ENCODE data around the gene ZNF212. TPM values are rescaled to one million over a fixed set of nuclear protein-coding genes. Genes with fewer than 3 reads are reported as not detected.

Gene ZNF212
- total RNA-seq, 2 donors from 2014 or later: 15.8 to 17.6 TPM

GRCh38 chr7:149286811-149287400 is 47.5 kb downstream of the ZNF212 start:
- no peak for TF ChIP-seq CTCF (conservative IDR thresholded peaks at IDR 0.05)
- no peak overlapping the region for H3K9ac ChIP-seq (ENCODE audit: extremely low read depth, low read length, poor library complexity, severe bottlenecking)
- H3K36me3 ChIP-seq (ENCODE audit: control insufficient read depth, insufficient read depth, low read length): no peaks in the 10 kb centered on the region
- WGBS, 2 experiments (ENCODE audit: insufficient coverage in 1 of 2, insufficient read length in 1 of 2): 95% methylated on average over 6 of the region's 6 CpGs
- no peaks in the 10 kb centered on the region for H3K4me1 ChIP-seq (ENCODE audit: control insufficient read depth, insufficient read depth, low read length)
- no peak for DNase-seq
- H3K4me3 ChIP-seq (ENCODE audit: low read length): no peak overlapping the region
- Mint-ChIP-seq H3K27me3 (ENCODE audit: insufficient read depth) (peaks cover 15% of the 10 kb centered on the region), H3K4me1 (peaks cover 4% of the 10 kb centered on the region), H3K27ac (no peak overlapping the region), H3K36me3 (ENCODE audit: low read depth) (peaks cover 6% of the 10 kb centered on the region), H3K9me3 (no peaks in the 10 kb centered on the region), H3K4me3 (no peak overlapping the region)
- H3K27me3 ChIP-seq (ENCODE audit: control insufficient read depth, insufficient read depth, low read length, poor library complexity, severe bottlenecking): no peaks in the 10 kb centered on the region
- no peak overlapping the region for H3K27ac ChIP-seq (ENCODE audit: low read depth, low read length)
- no peaks in the 10 kb centered on the region for H3K9me3 ChIP-seq (ENCODE audit: control insufficient read depth, low read length)

GRCh38 chr7:149287622-149288021 is 48.2 kb downstream of the ZNF212 start:
- 90 to 98% methylated on average over 7 to 10 of the region's 10 CpGs for WGBS, 2 experiments (ENCODE audit: insufficient coverage in 1 of 2, insufficient read length in 1 of 2)
- no peaks in the 10 kb centered on the region for H3K27me3 ChIP-seq (ENCODE audit: control insufficient read depth, insufficient read depth, low read length, poor library complexity, severe bottlenecking)
- H3K9ac ChIP-seq (ENCODE audit: extremely low read depth, low read length, poor library complexity, severe bottlenecking): no peak overlapping the region
- Mint-ChIP-seq H3K27ac (no peak overlapping the region), H3K4me3 (no peak overlapping the region), H3K36me3 (ENCODE audit: low read depth) (peaks cover 2% of the 10 kb centered on the region), H3K27me3 (ENCODE audit: insufficient read depth) (peaks cover 15% of the 10 kb centered on the region), H3K4me1 (peaks cover 4% of the 10 kb centered on the region), H3K9me3 (no peaks in the 10 kb centered on the region)
- no peak overlapping the region for H3K27ac ChIP-seq (ENCODE audit: low read depth, low read length)
- no peaks in the 10 kb centered on the region for H3K9me3 ChIP-seq (ENCODE audit: control insufficient read depth, low read length)
- no peak overlapping the region for H3K4me3 ChIP-seq (ENCODE audit: low read length)
- TF ChIP-seq CTCF (conservative IDR thresholded peaks at IDR 0.05): no peak
- no peak for DNase-seq
- H3K4me1 ChIP-seq (ENCODE audit: control insufficient read depth, insufficient read depth, low read length): no peaks in the 10 kb centered on the region
- H3K36me3 ChIP-seq (ENCODE audit: control insufficient read depth, insufficient read depth, low read length): no peaks in the 10 kb centered on the region

GRCh38 chr7:149289262-149289661 is 49.8 kb downstream of the ZNF212 start:
- no peak for TF ChIP-seq CTCF (conservative IDR thresholded peaks at IDR 0.05)
- no peaks in the 10 kb centered on the region for H3K4me1 ChIP-seq (ENCODE audit: control insufficient read depth, insufficient read depth, low read length)
- no peaks in the 10 kb centered on the region for H3K9me3 Mint-ChIP-seq
- H3K4me1 Mint-ChIP-seq: peaks cover 4% of the 10 kb centered on the region
- H3K9ac ChIP-seq (ENCODE audit: extremely low read depth, low read length, poor library complexity, severe bottlenecking): no peak overlapping the region
- H3K27me3 ChIP-seq (ENCODE audit: control insufficient read depth, insufficient read depth, low read length, poor library complexity, severe bottlenecking): no peaks in the 10 kb centered on the region
- H3K27me3 Mint-ChIP-seq (ENCODE audit: insufficient read depth): peaks cover 12% of the 10 kb centered on the region
- peak; percentile 26 for DNase-seq
- H3K4me3 Mint-ChIP-seq: no peak overlapping the region
- H3K36me3 ChIP-seq (ENCODE audit: control insufficient read depth, insufficient read depth, low read length): no peaks in the 10 kb centered on the region
- H3K36me3 Mint-ChIP-seq (ENCODE audit: low read depth): peaks cover 2% of the 10 kb centered on the region
- no peaks in the 10 kb centered on the region for H3K9me3 ChIP-seq (ENCODE audit: control insufficient read depth, low read length)
- 87 to 94% methylated on average over 5 to 8 of the region's 8 CpGs for WGBS, 2 experiments (ENCODE audit: insufficient coverage in 1 of 2, insufficient read length in 1 of 2)
- no peak overlapping the region for H3K27ac Mint-ChIP-seq
- no peak overlapping the region for H3K4me3 ChIP-seq (ENCODE audit: low read length)
- no peak overlapping the region for H3K27ac ChIP-seq (ENCODE audit: low read depth, low read length)

All from endodermal cell (in vitro differentiated cells).